T1000 (cell line): ENCODE results near the gene NETO2.

Experiments used
- DNase-seq: peaks from one replicate; lab custom pipeline; 2025; ENCODE audit warnings: mixed read lengths; lab: John Stamatoyannopoulos, UW

Gene NETO2

DNA sequence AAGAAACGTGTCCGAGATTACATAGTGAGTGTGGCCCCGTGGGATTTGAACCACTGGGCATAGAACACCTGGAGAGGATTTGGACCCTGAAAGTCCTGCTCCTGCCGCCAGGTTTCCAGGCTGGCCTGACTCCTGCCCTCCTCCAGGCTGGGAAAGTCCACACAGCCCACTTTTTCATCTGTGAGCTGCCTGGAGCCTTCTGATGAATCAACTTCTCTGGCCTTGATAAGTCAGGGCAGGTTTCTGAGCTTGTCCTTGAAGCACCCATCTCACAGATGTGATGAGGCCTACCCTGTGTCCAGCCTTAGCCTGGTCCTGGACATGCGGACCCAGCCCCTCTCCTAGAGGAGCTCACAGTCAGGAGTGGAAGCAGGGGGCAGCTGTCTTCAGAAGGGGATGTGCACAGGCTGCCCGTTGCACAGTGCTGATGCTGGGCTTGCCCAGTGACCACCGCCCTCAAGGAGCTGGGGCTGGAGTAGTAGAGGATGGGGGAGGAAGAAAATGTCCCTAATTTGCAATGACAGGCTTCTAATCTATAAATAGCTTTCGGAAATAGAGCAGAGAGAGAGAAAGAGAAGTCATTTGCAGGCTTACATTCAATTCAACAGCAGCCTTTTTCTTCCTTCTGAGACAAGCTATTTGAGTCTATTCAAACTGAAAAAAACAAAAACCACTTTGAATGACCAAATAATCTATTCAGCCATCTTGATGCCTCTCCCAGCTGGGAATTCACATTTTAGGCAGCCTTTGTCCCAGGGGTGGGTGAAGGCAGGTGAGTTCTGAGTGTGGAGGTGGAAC lies 96.8 kb downstream of the NETO2 start:
- DNase-seq: no peak

GRCh38 chr16:47045459-47045858 lies 98.3 kb downstream of the NETO2 start:
- DNase-seq: no peak

GRCh38 chr16:47045023-47045422 lies 98.7 kb downstream of the NETO2 start:
- no peak for DNase-seq

DNA sequence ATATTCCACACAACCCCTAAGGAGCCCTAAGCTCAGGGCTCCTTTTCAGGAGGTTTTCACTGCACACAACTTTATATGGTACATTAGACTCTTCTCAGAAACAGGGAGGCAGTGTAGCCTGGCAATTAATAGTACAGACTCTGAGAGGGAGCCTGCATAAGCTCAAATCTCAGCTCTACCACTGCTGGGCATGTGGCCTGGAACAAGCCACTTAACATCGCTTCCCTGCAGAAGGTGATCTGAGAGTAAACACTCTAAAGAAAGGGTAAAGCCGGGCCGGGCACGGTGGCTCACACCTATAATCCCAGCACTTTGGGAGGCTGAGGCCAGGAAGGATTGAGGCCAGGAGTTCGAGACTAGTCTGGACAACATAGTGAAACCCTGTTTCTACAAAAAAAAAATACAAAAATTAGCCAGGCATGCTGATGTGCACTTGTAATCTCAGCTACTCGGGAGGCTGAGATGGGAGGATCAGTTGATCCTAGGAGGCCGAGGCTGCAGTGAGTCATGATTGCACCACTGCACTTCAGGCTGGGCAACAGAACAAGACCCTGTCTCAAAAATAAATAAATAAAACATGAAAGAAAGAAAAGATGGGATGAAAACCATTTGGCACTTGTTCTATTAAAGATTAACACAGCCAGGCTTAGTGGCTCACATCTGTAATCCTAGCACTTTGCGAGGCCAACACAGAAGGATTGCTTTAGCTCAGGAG lies 99.6 kb downstream of the NETO2 start:
- DNase-seq: no peak

DNA sequence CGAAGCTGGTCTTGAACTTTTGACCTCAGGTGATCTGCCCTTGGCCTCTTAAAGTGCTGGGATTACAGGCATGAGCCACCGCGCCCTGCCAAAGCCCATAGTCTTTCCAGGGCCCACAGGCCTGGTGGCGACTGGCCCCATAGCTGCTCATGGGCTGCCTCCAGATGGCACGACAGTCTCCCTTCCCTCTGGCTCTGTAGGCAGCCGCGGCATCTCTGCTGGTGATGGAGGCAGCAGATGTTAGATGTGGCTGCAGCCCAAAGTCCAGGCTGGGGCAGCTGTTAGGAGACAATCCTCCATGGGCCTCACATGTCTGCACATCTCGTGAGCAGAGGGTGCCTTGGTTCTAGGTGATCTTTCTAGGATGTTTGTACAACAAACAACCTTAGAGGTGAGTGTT lies 100.5 kb downstream of the NETO2 start:
- DNase-seq: no peak

DNA sequence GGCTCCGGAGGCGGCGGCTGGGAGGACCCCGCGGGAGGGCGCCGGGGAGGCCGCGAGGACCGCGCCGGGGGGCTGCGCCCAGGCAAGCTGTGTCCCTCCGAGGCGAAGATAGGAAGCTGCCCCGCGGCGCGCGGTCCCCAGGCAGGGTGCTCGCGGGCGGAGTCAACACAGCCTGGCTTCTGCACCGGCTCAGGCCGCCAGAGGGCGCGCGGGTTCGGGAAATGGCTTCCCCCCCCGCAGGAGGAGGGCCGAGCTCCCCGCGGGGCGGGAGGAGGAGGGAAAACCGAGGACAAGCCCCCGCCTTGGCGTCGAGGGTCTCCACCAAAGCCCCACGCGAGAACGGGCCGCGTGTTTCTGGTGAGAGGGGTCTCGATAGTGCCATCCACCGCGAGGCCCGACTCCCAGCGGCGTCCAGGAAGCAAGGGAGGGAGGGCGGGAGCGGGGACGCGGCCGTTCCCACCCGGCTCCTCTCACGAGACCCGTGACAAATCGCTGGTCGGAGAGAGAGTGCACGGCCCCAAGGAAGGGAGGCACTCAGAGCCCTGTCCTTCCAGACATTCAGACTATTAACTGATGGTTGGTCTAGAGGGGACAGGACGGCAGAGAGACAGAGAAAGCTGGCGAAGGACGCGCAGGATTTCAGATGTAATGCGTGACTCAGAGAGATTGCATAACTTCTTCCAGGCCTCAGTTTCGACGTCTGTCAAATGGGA lies 105.8 kb downstream of the NETO2 start:
- DNase-seq: peak; percentile 77

- DNase-seq: no peak
These were observed 106.4 kb downstream of the NETO2 start for GRCh38 chr16:47037396-47037745.

DNA sequence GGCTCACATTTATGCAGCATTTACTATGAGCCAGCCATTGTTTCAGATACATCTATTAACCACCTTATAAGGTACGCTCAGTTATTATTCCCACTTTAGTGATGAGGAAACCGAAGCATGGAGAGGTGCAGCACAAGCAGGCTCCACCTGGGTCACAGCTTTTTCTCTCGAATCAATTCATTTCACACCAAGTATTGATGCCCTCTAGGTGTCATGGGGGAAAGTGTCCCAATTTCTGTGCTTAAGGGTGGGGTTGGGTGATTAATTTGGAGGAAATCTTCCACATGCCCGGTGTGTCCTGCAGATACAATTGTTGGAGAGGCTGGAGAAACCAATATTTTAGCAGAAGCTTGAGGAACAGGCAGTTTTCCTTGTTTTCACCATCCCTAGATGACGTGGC lies 107.5 kb downstream of the NETO2 start:
- no peak for DNase-seq

DNA sequence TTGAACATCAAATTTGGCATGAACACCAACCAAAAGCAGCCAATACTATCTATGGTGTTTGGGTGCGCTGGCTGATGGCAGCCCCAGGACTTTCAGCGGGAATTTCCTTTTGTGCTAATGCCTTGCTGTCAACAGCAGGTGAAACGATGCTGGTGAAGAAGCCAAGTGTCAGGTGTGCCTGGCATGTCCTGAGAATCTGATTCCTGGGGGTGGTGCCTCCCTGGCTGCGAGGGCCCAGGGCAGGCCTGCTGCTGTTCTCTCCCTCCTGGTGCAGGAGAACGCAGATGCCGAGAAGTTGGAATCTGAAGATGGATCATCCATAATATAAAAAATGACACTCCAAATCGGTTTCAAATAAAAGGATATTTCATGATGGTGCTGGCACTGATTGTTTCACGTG lies 108.3 kb downstream of the NETO2 start:
- DNase-seq: no peak

DNA sequence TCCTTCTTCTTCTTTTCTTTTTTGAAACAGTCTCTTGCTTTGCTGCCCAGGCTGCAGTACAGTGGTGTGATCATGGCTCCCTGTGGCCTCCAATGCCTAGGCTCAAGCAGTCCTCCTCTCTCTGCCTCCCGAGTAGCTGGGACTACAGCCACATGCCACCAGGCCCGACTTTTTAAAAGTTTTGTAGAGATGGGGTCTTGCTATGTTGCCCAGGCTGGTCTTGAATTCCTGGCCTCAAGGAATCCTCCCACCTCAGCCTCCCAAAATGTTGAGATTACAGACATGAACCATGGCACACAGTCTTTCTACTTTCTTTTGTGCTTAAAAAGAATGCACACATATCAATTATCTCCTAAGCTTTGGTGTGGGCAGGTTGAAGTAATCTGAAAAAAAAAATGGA lies 109.3 kb downstream of the NETO2 start:
- no peak for DNase-seq

DNA sequence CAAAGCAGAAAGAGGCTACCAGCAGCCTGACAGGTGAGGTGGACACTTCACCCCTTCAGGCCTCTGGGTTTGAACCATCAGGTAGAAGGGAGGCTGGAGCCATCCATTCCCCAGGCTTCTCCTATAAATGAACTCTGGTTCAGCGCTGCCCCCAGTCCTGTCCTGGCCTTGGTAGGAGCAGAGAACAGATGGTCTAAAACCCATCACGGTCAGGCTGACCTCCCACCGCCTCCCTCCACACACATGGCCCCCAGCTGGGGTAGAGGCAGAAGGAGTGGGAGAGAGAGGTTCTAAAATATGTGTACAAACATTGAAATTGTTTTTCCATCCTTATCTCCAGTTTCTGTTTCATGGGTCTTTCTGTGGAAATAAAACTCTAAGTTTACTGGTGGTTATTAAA lies 110.6 kb downstream of the NETO2 start:
- no peak for DNase-seq

- no peak for DNase-seq
These were observed 114.0 kb downstream of the NETO2 start for GRCh38 chr16:47029724-47030123.

DNA sequence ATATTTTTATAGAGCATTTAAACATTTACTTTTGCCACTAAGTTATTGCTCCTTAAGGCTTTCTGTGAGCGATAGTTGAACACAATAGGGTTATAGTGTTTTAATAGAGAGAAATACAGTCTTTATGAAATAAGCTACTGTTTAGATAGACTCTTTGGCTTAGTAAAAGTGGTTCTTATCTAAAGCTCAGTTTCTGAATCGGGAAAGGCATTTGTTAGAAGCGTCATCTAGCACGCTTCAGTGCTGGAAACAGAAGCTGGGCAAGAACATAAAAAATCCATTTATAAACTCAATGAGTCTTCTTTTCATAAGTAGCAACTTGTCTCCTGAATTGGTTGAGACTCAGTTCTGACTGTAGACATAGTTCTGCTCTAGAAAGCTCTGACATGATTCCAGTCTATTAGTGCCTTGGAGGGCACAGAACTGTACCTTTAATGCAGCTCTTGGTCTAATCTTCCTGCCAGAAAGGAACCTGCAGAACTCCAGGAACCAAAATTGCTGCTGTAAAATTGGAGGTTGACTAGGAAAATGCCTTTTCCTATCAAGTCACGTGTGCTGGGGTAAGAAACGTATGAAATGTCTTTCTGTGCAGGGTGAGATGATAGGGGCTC lies 114.9 kb downstream of the NETO2 start:
- DNase-seq: no peak
